Measurements from ENCODE around the gene LRRC9.
"Not testable (repeated sequence)": the region's sequence is repeated elsewhere in the genome, so short reads cannot be mapped to it uniquely, and the experiment has no call there.

LRRC9 gene

DNA sequence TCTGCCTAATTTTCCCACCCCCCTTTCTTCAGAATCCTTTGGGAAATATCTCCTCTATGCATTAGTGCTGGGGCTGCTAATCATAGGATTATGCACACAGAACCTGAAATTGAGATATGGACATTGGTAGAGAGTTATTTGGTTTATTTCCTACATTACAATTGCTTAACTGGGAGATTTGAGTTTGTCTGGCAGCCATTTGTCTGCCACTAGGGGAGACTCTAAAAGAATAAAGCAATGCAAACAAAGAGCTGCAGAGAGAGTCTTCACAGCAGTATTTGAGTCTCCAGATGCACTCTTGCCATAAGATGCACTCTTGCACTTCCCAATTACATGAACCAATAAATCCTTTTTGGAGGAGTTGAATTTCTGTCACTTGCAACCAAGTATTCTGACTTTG lies 159.8 kb downstream of the LRRC9 start:
- DNase-seq, result no peak

DNA sequence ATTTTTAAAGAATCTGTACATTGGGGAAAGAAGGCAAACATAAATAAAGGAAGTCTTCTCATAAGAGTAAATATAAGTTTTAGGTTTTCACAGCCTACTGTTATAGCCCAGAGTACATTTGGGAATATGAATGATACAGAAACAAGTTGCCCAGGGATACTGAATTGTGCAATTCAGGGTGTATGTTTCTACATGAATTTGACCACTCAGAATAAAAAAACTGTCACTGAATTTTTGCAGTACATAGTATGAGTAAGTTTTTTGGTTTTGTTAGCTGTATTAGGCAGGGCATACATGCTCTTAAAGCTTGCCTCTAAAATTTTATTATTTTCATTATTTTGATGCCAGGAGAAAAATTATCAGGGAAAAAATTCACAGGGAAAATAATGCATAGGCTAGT lies 165.1 kb downstream of the LRRC9 start:
- DNase-seq, result no peak

DNA sequence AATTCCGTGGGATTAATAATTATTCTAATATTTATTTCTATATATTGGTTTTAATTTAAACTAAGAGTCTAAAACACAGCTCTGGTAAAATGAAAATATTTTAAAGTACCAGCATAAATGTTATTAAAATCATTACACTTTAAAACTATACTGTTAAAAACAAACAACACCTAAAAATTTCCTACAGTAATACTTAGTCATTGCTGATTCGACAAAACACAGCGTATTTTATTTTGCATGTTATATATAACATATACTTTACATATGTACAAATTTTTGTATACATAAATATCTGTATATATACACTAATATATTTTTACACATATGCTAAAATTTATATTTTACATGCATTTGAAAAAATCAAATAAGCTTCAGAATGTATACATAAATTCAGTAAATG lies 165.7 kb downstream of the LRRC9 start:
- DNase-seq, result no peak

DNA sequence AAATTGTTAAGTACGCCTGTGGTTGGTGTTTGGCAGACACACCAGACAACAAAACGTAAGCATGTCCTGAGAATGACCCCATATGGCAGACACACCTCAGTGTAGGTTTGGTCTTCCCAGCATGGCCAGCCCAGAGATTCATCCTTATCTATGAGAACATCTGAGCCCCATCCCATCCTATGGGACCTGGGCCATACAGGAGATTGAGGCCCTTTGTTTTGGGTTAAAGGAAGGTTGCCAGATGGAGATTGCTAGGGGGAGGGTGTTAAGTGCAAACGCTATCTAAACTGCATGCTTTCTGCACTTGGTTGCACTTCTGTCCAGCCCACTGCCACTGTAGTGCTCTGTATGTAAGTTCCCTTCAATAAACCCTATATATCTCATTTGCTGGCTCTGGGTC lies 167.7 kb downstream of the LRRC9 start:
- DNase-seq, result no peak

DNA sequence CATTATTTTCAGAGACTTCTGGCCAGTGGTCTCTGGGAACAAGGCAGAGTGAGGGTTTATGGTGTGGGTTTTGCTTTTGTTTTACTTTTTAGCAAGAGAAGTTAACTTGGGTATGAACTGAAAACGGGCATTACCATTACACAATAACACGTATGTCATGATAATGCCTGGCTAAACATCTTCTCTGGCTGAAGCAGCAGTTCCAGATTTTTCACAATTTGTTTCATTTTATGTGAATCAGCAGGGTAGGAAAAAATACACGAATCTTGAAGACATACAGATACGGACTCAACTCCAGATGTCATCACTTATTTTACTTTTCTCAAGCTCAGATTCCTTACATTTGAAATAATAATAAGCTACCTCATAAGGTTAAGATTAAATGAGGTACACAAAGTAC lies 169.3 kb downstream of the LRRC9 start:
- DNase-seq, result no peak

DNA sequence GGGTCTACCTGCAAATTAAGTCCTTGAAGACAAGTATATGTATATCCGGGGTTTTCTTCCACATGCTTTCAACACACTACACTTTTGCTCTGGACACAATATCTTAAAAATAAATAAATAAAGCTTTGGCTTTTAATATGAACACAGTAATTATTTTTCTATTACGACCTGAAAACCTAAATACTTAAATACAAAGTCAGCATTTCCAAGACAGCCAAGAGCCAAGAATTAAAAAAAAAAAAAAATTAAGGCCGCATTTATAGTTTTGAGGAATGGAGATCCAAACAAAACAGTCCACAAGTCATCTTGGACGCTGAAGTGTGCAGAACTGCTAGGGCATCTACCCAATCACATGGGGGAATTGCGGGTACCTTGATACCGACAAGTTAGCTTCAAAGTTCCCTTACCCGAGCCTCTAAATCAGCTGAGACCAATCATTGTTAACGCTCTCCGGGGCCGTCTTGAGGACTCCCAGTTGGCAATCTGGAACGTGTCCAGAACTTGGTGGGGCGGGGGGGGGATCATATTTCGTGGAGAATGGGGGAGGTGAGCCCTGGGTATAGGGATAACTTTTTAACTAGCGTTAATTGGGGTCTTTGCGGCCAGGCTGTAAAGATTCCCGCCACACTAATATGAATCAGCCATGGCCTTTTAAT lies 171.0 kb downstream of the LRRC9 start:
- DNase-seq, result peak; percentile 17

DNA sequence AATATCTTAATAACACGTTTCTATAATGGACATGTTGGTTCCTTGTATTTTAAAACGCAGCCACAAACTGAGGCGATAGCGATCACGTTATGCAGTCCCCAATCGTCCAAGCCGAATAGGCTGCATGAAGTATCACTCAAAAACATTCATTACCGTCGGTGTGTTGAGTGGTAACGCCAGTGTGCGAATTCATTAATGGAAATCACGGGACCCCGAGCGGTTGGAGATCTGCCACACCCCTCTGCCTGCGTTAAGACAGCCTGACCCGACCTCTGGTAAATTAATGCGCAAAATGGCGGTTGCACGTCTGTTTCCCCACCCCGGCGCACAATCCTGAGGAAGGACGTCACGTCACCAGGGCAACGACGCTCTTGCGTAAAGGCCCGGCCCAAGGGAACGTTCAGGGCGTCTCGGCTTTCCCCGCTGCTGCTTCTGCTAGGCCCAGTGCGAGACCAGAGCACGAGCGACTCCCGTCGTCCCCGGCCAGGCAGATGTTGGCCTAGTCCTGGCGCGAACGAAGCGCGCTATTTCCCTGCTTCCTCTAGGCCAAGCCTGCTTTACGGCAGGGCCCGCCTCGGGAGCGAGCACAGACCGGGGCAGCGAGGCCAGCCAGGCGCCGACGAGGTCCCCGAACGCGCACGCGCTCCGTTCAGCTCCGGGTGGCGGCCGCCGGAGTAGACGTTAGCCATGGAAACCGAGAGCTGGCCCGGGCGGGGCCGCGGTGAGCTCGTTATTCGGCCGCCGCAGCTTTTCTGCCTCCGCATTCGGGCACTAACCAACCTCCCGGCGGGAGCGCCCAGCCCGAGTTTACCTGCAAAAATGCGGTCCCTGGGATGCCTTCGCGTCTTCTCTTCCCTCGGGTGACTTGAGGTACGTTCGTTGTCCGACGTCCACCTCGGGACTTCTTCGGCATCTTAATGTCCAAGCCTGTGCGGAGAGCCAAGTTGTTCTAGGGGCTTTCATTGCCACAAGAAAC lies 171.9 kb downstream of the LRRC9 start, which contains the start of gene PCNX4:
Gene PCNX4 (plus strand): TSS at position 374 of the 976 bp plus-strand sequence. CDS start 15,716 bp downstream, outside the sequence.
- DNase-seq, result peak; percentile 95

DNA sequence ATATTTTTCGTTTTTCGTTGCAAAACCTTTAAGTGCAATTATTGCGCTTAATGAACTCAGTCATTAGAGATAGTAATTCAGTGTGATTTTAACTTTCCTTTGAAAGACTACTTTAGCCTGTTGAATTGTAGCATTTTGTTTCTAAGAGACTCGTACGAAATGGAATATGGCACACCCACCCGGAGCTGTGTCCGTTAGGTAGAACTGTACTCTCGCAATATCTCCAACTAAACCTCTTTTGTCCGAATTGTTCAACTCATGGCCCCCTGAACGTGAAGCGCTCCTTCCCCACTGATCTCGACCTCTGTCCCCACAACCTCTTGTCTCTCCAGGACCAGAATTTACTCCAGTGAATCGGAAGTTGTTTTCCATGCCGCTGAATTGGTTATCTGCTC lies 172.6 kb downstream of the LRRC9 start:
- DNase-seq, result peak; percentile 15

DNA sequence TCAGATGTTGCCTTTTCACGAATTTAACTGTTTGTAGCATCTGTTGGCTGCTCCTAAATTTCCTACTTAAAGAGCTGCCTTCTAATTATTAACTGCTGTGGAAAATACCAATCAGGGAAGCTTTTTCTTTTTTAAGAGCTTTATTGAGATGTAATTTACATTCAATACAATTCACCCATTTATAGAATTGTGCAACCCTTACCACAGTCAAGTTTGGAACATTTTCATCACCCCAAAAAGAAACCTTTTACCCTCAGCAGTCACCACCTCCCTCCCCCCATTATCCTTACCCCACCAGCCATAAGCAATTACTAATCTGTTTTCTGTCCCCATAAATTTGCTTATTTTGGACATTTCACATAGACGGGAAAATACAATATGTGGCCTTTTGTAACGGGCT lies 173.1 kb downstream of the LRRC9 start:
- DNase-seq, result no peak

DNA sequence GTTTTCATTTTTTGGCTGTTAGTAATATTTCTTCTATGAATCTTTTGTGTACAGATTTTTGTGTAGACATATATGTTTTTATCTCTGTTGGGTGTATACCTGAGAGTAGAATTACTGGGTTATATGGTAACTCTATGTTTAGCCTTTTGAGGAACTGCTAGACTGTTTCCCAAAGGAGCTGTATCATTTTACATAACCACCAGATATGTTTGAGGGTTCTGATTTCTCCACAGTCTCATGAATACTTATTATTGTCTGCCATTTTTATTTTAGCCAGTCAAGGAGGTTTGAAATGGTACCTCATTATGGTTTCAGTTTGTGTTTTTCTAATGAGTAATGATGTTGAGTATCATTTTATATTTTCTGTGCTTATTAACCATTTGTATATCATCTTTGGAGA lies 173.7 kb downstream of the LRRC9 start:
- DNase-seq, result no peak

DNA sequence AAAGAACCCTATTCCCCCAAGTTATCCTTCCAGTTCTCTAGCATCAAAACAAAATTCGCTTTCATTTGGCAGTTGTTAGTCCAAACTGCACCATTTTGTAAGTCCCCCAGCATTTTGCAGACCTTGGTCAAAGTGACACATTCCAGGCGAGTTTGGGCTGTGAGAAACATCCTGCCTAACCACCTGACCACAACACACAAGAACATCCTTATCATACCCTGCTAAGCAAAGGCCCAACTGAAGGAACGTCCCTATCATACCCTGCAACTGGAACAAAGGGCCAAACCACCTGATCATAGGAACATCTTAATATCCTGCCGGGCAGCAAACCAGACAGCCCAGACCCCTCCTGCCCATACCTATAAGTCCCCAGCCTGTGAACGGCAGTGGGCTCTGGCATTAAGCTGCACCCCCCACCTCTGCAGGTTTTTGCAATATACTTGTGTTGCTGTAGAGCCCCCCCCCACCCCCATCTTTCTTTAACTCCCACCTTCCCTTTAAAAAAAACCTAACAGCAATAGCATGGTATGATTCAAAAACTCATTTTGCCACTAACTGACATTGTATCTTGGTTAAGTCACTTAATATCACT lies 174.5 kb downstream of the LRRC9 start:
- DNase-seq, result peak; percentile 23

DNA sequence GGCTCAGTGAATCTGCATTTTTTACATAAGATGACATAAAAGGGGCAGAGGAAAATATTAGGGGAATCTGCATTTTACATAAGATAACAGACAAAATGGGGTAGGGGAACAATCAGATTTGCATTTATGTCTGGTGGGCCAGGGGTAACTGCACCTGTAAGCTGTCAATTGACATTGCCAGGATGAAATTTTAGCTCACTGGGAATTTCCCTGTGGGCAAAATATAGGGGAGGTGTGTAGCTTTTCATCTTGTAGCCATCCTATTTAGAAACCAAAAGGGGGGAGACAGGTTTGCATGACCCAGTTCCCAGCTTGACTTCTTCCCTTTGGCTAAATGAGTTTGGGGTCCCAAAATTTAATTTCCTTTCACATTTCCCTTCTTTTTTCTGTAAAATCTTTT lies 175.3 kb downstream of the LRRC9 start:
- DNase-seq, result no peak

DNA sequence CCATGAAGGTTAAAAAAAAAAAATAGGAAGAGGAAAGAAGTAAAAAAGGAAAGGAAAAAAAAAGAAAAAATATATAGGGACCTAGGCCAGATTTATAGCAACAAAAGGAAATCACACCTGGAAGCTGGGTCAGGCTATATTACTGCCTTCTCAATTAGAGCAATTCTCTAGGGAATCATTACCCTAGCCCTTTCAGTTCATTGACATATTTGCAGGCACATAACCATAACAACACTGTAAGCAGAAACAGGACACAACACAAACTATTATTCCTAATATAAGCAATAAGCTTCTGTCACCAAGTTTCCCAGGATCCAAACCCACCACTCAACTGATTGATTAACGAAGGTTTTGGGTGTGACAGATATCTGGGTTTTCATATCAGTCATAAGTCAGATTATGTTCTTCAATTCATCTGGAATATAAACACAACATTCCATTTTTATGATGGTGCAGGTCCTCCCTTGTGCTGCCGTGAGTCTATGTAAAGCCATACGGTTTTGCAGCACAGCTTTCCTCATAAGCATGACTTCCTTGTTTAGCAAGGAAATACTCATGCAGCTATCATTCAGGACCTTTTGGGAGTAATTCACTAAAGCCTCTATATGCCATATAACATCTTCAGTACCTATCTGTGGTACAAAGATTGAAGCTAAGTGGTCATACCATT lies 176.0 kb downstream of the LRRC9 start:
- DNase-seq, result no peak

DNA sequence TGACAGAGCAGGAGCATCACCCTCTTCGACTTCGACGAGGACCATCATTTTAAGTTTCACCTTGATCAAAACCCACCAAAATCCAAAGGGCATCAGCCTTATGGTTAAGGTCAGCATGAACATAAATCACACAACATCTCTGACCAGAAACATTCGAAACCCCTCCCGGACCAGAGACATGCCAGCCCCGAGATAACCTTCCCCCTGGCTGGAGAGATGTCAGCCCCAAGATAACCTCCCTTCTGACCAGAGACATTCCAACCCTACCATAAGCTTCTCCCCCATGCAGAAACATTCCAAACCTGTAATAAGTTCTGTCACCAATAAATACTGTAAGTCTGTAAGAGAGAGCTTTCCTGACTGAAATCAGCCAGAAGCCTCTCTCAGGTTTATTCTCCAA lies 178.0 kb downstream of the LRRC9 start:
- DNase-seq, result no peak

DNA sequence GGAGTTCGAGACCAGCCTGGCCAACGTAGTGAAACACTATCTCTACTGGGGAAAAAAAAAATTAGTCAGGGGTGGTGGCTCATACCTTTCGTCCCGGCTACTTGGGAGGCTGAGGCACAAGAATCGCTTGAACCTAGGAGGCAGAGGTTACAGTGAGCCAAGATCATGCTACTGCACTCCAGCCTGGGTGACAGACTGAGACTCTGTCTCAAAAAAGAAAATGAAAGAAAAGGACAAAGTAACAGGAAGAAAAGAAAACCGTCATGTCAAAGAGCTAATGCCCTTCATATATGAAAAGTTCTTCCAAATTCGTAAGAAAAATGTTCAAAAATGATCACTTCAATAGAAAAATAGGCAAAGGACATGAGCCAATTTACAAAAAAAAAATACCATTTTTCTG lies 179.9 kb downstream of the LRRC9 start:
- not testable (repeated sequence) for DNase-seq

DNA sequence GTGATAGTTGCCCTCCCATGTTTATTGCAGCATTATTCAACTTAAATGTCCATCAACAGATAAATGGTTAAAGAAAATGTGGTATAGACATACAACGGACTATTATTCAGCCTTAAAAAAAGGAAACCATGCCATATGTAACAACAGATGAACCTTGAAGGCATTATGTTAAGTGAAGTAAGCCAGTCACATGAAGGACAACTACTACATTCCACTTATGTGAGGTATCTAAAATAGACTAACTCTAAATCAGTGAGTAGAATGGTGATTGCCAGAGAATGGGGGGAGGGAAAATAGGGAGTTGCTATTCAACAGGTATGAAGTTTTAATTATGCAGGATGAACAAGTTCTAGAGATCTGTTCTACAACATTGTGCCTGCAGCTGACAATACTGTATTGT lies 181.8 kb downstream of the LRRC9 start:
- DNase-seq, result no peak

DNA sequence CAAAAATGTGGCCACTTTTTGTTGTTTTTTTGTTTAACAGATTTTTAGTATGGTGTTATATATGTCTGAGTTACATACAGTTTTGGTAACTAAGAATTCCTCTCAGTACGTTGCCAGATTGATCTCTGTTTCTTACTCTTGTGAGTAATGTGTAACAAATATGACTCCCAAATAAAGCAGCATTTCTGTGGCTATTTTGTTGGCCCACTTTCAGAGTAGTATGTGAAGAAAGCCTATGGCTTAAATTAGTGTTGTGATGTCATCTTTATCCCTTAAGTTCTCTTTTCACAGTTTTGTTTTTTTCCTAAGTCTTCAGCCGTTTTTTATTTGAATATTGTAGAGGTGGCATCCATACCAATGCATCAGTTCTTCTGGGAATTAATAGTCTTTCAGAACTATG lies 182.4 kb downstream of the LRRC9 start:
- DNase-seq, result no peak

DNA sequence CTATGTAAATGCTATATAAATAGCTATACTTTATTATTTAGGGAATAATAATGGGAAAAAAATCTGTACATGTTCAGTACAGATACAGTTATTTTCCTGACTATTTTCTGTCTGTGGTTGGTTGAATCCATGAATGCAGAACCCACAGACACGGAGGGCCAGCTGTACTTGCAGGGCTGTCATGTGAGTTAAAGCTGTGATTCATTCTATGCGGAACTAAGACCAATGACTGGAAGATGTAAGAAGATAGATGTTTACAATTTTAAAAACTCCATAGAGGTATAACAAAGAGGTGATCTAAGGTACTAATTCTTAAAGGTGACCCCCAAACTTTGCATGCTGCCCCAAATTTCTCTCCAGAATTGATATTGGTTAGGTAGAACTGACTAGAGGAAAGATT lies 186.4 kb downstream of the LRRC9 start:
- no peak for DNase-seq

DNA sequence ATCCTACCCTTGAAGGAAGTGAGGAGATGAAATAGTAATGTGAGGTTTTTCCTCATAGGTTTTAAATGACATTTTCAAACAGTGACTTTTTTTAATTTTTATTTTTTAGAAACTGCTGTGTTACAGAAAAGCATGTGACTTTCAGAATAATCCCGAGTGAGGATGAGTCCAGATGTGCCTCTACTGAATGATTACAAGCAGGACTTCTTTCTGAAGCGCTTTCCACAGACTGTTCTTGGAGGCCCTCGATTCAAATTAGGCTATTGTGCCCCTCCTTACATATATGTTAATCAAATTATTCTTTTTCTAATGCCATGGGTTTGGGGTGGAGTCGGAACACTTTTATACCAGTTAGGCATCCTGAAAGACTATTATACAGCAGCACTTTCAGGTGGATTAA lies 187.5 kb downstream of the LRRC9 start:
- no peak for DNase-seq

DNA sequence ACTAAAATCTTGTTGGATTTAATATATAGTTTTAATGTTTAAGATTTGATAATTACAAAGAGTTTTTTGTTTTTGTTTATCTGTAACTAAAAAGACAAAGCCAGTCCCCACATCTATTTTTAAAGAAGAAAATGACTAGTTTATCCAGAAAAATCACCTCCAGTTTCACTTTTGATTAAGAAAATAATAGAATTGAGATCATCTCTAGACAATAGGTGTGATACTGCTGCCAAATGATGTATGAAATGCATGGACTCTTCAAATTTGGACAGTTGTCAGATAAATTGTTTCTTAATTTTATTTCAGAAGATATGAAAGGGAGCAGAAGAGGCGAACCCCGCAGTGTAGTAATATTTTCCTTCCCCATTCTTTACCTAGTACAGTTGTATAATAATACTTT lies 191.8 kb downstream of the LRRC9 start:
- DNase-seq, result no peak

Measured in stimulated activated CD4-positive, alpha-beta T cell treated with anti-CD3 and anti-CD28 coated beads, Interleukin-15, amount 100 ng/mL, for 24 hours (primary cell).